PC-9 (cell line): ENCODE measurements around the gene ERG. TPM values are rescaled to one million over a fixed set of nuclear protein-coding genes. Genes with fewer than 3 reads are reported as not detected.

Experiments
- BruUV-seq: library from RNA; stranded (reverse); fragments of 400-500 nt; replicated peaks from 2 replicates; lab custom pipeline; 2021; lab: Mats Ljungman, UMichigan
- CTCF ChIA-PET: fragments of 300-600 bp; sonication (Branson Sonifier 250); formaldehyde crosslinking; loops from one replicate; lab custom pipeline; 2022; ENCODE audit warnings: antibody characterized with exemption; lab: Charles Lee
- POLR2A ChIA-PET: fragments of 300-600 bp; sonication (Branson Sonifier 250); formaldehyde crosslinking; loops from one replicate; lab custom pipeline; 2022; ENCODE audit warnings: antibody characterized with exemption; ENCODE audit not compliant: unreplicated experiment; lab: Charles Lee
- DNase-seq, 2 experiments: peaks; one replicate each; pipeline versions ENCODE4 v3.0.0 to v3.0.0-alpha.2; 2015 to 2022; ENCODE audit warnings: mixed read lengths in 1 of 2
- H2AFZ ChIP-seq: fragments of 200-600 bp; sonication (generic); 2 replicates; pipeline ENCODE4 v1.8.1; 2017; ENCODE audit warnings: antibody characterized with exemption
- H3F3A ChIP-seq: fragments of 200-600 bp; sonication (generic); 2 replicates; pipeline ENCODE4 v1.8.1; 2017; ENCODE audit warnings: antibody characterized with exemption, mild to moderate bottlenecking, low read depth; ENCODE audit not compliant: insufficient read depth
- H3K27ac ChIP-seq: fragments of 200-600 bp; sonication (generic); 2 replicates; pipeline ENCODE4 v1.6.1; 2016; ENCODE audit warnings: mixed run types
- H3K27me3 ChIP-seq: fragments of 200-600 bp; sonication (generic); 2 replicates; pipeline ENCODE4 v1.6.1; 2016; ENCODE audit warnings: low read depth, mixed run types; ENCODE audit not compliant: insufficient read depth
- H3K36me3 ChIP-seq: fragments of 200-600 bp; sonication (generic); 2 replicates; pipeline ENCODE4 v1.6.1; 2016; ENCODE audit warnings: low read depth, mixed run types
- H3K4me1 ChIP-seq: fragments of 200-600 bp; sonication (generic); replicated peaks from 2 replicates; pipeline ENCODE4 v1.6.1; 2016; ENCODE audit warnings: mixed run types; ENCODE audit not compliant: insufficient read depth
- H3K4me2 ChIP-seq: fragments of 200-600 bp; sonication (generic); 2 replicates; pipeline ENCODE4 v1.6.1; 2017; ENCODE audit warnings: mixed run types
- H3K4me3 ChIP-seq: fragments of 200-600 bp; sonication (generic); 2 replicates; pipeline ENCODE4 v1.6.1; 2016; ENCODE audit warnings: mixed run types
- H3K79me2 ChIP-seq: fragments of 200-600 bp; sonication (generic); 2 replicates; pipeline ENCODE4 v1.6.1; 2017; ENCODE audit warnings: low read depth, mixed run types
- H3K9me2 ChIP-seq: fragments of 200-600 bp; sonication (generic); 2 replicates; pipeline ENCODE4 v1.8.1; 2017; ENCODE audit warnings: mild to moderate bottlenecking; ENCODE audit not compliant: insufficient read depth
- H3K9me3 ChIP-seq: fragments of 200-600 bp; sonication (generic); 2 replicates; pipeline ENCODE4 v1.8.1; 2016; ENCODE audit warnings: low read depth; ENCODE audit not compliant: insufficient read depth
- H4K20me1 ChIP-seq: fragments of 200-600 bp; sonication (generic); 2 replicates; pipeline ENCODE4 v1.8.1; 2017; ENCODE audit not compliant: insufficient read depth
- EZH2 ChIP-seq: fragments of 200-600 bp; sonication (generic); IDR thresholded peaks from 2 replicates; pipeline ENCODE4 v1.8.0; 2017; ENCODE audit warnings: antibody characterized with exemption, low read depth
- intact Hi-C: fragments of 100-400 bp; cut with micrococcal nuclease; formaldehyde crosslinking; loops from one replicate; pipeline ENCODE4 v1.10.0; 2022; ENCODE audit not compliant: unreplicated experiment
- total RNA-seq: library from RNA; stranded (reverse); gene quantifications from 2 replicates; pipeline ENCODE4 v1.2.3, GENCODE V29; 2021
- TF ChIP-seq, protein P1 (sequence below): fragments of 200-600 bp; sonication (generic); conservative IDR thresholded peaks from 2 replicates; pipeline ENCODE4 v1.6.1; 2017; ENCODE audit warnings: mixed run types, antibody characterized with exemption, mild to moderate bottlenecking, moderate library complexity

Gene ERG
- total RNA-seq, 1 experiment from 2014 or later: not detected

DNA sequence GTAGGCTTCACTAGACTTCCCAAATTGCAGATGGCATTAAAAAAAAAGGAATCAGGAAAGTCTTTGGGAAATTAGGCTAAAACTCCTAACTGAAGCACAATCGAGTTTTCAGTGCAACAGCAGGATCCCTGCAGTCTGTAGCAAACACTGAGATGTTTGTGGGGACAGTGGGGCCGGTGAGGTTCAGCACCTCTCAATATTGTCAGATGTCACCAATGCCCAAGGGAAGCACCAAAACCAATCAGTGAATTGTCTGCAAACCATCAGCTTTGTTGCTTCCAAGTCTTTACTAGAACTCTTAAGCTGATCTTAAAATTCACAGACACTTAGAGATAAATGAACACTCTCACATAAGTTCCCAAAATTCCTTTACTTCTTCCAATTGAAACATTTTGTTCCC is 2.6 kb downstream of the ERG start:
- no peaks in the 10 kb centered on the region for H3F3A ChIP-seq
- H4K20me1 ChIP-seq: no peaks in the 10 kb centered on the region
- POLR2A ChIA-PET: no interaction called here
- no peak overlapping the region for H2AFZ ChIP-seq
- BruUV-seq: no TSS peak
- H3K4me1 ChIP-seq: no peaks in the 10 kb centered on the region
- H3K27ac ChIP-seq: no peak overlapping the region
- no peaks in the 10 kb centered on the region for H3K9me2 ChIP-seq
- no peak overlapping the region for H3K4me3 ChIP-seq
- no peak for TF ChIP-seq EZH2
- TF ChIP-seq, protein P1, sequence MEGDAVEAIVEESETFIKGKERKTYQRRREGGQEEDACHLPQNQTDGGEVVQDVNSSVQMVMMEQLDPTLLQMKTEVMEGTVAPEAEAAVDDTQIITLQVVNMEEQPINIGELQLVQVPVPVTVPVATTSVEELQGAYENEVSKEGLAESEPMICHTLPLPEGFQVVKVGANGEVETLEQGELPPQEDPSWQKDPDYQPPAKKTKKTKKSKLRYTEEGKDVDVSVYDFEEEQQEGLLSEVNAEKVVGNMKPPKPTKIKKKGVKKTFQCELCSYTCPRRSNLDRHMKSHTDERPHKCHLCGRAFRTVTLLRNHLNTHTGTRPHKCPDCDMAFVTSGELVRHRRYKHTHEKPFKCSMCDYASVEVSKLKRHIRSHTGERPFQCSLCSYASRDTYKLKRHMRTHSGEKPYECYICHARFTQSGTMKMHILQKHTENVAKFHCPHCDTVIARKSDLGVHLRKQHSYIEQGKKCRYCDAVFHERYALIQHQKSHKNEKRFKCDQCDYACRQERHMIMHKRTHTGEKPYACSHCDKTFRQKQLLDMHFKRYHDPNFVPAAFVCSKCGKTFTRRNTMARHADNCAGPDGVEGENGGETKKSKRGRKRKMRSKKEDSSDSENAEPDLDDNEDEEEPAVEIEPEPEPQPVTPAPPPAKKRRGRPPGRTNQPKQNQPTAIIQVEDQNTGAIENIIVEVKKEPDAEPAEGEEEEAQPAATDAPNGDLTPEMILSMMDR: no peak
- intact Hi-C loops: no loop called here
- peaks cover 41% of the 10 kb centered on the region for H3K27me3 ChIP-seq
- H3K9me3 ChIP-seq: no peaks in the 10 kb centered on the region
- DNase-seq: no peak
- H3K4me2 ChIP-seq: no peak overlapping the region
- no peaks in the 10 kb centered on the region for H3K79me2 ChIP-seq
- no peaks in the 10 kb centered on the region for H3K36me3 ChIP-seq
- CTCF ChIA-PET: no interaction called here

DNA sequence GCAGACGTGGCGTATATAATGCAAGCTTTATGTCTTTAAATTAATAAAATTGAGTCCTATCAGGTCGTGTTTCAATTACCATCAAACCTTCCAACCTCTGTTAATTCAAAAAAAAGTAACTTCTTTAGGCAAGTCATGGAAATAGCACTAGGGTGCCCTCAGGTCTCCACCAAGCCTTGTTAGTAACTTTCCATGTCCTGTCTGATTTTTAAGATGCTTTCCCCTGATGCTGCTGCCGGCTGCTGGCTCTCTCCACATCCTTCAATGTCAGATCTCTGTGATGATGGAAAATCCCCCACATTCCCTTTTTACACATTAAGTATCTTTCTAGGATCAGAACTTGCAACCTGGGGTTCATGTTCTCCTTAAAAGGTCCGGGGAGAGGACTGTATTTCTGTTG is 3.0 kb downstream of the ERG start:
- TF ChIP-seq, protein P1: no peak
- TF ChIP-seq EZH2: no peak
- Histone ChIP-seq H3K79me2 (no peaks in the 10 kb centered on the region), H3K27ac (no peak overlapping the region), H3K4me2 (no peak overlapping the region), H3K9me2 (no peaks in the 10 kb centered on the region), H2AFZ (no peak overlapping the region), H3K4me1 (no peaks in the 10 kb centered on the region), H3K9me3 (no peaks in the 10 kb centered on the region), H4K20me1 (no peaks in the 10 kb centered on the region), H3K36me3 (no peaks in the 10 kb centered on the region), H3F3A (no peaks in the 10 kb centered on the region), H3K4me3 (no peak overlapping the region), H3K27me3 (peaks cover 45% of the 10 kb centered on the region)
- ChIA-PET CTCF (no interaction called here), POLR2A (no interaction called here)
- BruUV-seq: no TSS peak
- no peak for DNase-seq
- intact Hi-C loops: no loop called here

DNA sequence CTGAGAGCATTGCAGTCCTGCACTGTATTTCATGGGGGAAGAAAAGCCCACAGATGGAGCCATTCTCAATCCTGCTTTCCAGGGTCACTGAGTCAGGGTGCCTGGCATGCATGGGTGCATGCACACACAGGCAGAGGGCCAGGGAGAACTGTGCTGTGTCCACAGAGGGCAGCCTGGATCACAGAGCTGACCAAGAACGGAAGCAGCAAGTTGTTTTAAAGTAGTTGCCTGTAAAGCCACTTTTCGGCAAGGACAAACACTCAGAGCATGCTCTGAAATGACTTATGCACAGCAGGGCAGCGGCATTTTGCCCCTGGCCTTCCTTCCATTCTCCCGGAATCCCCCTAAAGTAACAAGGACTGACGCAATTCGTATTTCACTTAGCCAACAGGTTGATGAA is 3.6 kb downstream of the ERG start:
- H2AFZ ChIP-seq: no peak overlapping the region
- intact Hi-C loops: no loop called here
- H4K20me1 ChIP-seq: no peaks in the 10 kb centered on the region
- no peaks in the 10 kb centered on the region for H3K79me2 ChIP-seq
- TF ChIP-seq EZH2: no peak
- TF ChIP-seq, protein P1: no peak
- peaks cover 46% of the 10 kb centered on the region for H3K27me3 ChIP-seq
- no peak for DNase-seq
- H3K27ac ChIP-seq: no peak overlapping the region
- no peaks in the 10 kb centered on the region for H3K9me2 ChIP-seq
- H3K4me3 ChIP-seq: no peak overlapping the region
- H3K36me3 ChIP-seq: no peaks in the 10 kb centered on the region
- ChIA-PET CTCF (no interaction called here), POLR2A (no interaction called here)
- no peaks in the 10 kb centered on the region for H3K4me1 ChIP-seq
- H3K4me2 ChIP-seq: no peak overlapping the region
- no peaks in the 10 kb centered on the region for H3K9me3 ChIP-seq
- H3F3A ChIP-seq: no peaks in the 10 kb centered on the region
- BruUV-seq: no TSS peak
